IMR-90 (cell line): ENCODE data around the gene RASIP1.
"Not testable (repeated sequence)": the region's sequence is repeated elsewhere in the genome, so short reads cannot be mapped to it uniquely, and the experiment has no call there.

Experiments
- MAZ ChIP-seq: IDR thresholded peaks from 2 replicates; pipeline ENCODE4 v1.6.1; 2012; ENCODE audit warnings: low read depth, mild to moderate bottlenecking, low read length, improper control_type of control experiment, moderate library complexity, borderline replicate concordance
- POLR2A ChIP-seq: IDR thresholded peaks from 2 replicates; pipeline ENCODE4 v1.6.1; 2012; ENCODE audit warnings: mild to moderate bottlenecking, low read depth, low read length
- USF2 ChIP-seq: fragments of 150-350 bp; IDR thresholded peaks from 2 replicates; pipeline ENCODE4 v1.6.1; 2017; ENCODE audit warnings: mild to moderate bottlenecking, antibody characterized with exemption, low read length, low read depth
- TF ChIP-seq, protein P1 (sequence below): conservative IDR thresholded peaks from 2 replicates; pipeline ENCODE4 v1.5.1; 2012; ENCODE audit warnings: mild to moderate bottlenecking, low read depth, low read length, improper control_type of control experiment

DNA sequence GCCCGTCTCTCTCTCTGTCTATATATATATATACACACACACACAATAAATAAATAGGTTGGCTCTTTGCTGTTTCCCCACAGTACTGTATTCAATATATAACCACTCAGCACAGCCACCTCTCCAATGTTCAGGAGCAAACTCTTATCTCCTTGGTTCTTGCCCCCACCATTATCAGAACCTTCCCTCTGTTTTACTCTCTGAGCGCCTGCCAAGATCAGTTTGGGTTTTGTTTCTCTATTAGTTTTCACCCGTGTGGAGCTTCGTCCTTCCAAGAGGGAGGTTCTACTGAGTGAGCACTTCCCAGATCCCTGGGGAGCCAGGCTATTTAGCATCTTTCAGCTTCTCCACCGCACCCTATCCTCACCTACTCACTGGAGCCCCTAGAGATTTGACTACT lies 25.4 kb upstream of the RASIP1 start:
- TF ChIP-seq MAZ, USF2, POLR2A: not testable (repeated sequence)
- TF ChIP-seq, protein P1, sequence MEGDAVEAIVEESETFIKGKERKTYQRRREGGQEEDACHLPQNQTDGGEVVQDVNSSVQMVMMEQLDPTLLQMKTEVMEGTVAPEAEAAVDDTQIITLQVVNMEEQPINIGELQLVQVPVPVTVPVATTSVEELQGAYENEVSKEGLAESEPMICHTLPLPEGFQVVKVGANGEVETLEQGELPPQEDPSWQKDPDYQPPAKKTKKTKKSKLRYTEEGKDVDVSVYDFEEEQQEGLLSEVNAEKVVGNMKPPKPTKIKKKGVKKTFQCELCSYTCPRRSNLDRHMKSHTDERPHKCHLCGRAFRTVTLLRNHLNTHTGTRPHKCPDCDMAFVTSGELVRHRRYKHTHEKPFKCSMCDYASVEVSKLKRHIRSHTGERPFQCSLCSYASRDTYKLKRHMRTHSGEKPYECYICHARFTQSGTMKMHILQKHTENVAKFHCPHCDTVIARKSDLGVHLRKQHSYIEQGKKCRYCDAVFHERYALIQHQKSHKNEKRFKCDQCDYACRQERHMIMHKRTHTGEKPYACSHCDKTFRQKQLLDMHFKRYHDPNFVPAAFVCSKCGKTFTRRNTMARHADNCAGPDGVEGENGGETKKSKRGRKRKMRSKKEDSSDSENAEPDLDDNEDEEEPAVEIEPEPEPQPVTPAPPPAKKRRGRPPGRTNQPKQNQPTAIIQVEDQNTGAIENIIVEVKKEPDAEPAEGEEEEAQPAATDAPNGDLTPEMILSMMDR: not testable (repeated sequence)
